IMR-90 (cell line): ENCODE measurements around the gene MMP25. TPM values are rescaled to one million over a fixed set of nuclear protein-coding genes. Genes with fewer than 3 reads are reported as not detected.
"Not testable (repeated sequence)": the region's sequence is repeated elsewhere in the genome, so short reads cannot be mapped to it uniquely, and the experiment has no call there.

ENCODE experiments used
- ATAC-seq: fragments of 200-7000 bp; cut with Tn5 transposase; 2 replicates; pipeline ENCODE4 v1.9.1; 2020; ENCODE audit warnings: low read depth, mild to moderate bottlenecking, moderate library complexity
- BruUV-seq: library from RNA; stranded (reverse); fragments of 400-500 nt; replicated peaks from 2 replicates; lab custom pipeline; 2021; lab: Mats Ljungman, UMichigan
- CTCF ChIA-PET: fragments of 300-600 bp; formaldehyde crosslinking; extraction: SDS; loops from one replicate; lab custom pipeline; 2021; ENCODE audit warnings: antibody characterized with exemption; lab: Yijun Ruan, JAX
- POLR2A ChIA-PET: fragments of 300-600 bp; sonication (Branson Sonifier 250); formaldehyde crosslinking; loops from one replicate; lab custom pipeline; 2022; ENCODE audit warnings: antibody characterized with exemption; ENCODE audit not compliant: unreplicated experiment; lab: Charles Lee
- DNase-seq: peaks from one replicate; pipeline ENCODE4 v3.0.0; 2013
- H2AFZ ChIP-seq: replicated peaks from 2 replicates; pipeline ENCODE3; 2013; ENCODE audit warnings: low read length, mild to moderate bottlenecking; ENCODE audit not compliant: poor library complexity
- H2AK5ac ChIP-seq: 2 replicates; pipeline ENCODE4 v1.6.1; 2013; ENCODE audit warnings: low read depth, low read length, inconsistent platforms
- H2AK9ac ChIP-seq: replicated peaks from 2 replicates; pipeline ENCODE3; 2013; ENCODE audit warnings: mild to moderate bottlenecking, low read depth, low read length, moderate library complexity; ENCODE audit not compliant: poor library complexity
- H2BK120ac ChIP-seq: 2 replicates; pipeline ENCODE4 v1.6.1; 2013; ENCODE audit warnings: low read depth, low read length, inconsistent platforms
- H2BK15ac ChIP-seq: 3 replicates; pipeline ENCODE4 v1.6.1; 2013; ENCODE audit warnings: low read depth, low read length, inconsistent platforms
- H2BK20ac ChIP-seq: 2 replicates; pipeline ENCODE4 v1.6.1; 2013; ENCODE audit warnings: low read depth, mild to moderate bottlenecking, inconsistent platforms, low read length, moderate library complexity
- H2BK5ac ChIP-seq: 2 replicates; pipeline ENCODE4 v1.6.1; 2013; ENCODE audit warnings: mild to moderate bottlenecking, low read depth, low read length, inconsistent platforms; ENCODE audit not compliant: poor library complexity, severe bottlenecking
- H3K14ac ChIP-seq: replicated peaks from 2 replicates; pipeline ENCODE4 v1.6.1; 2013; ENCODE audit warnings: low read depth, low read length, inconsistent platforms
- H3K18ac ChIP-seq: 2 replicates; pipeline ENCODE4 v1.6.1; 2013; ENCODE audit warnings: low read depth, low read length, control low read depth
- H3K23ac ChIP-seq: 2 replicates; pipeline ENCODE4 v1.6.1; 2013; ENCODE audit warnings: low read depth, low read length, inconsistent platforms
- H3K27ac ChIP-seq: 2 replicates; pipeline ENCODE4 v1.5.1; 2013; ENCODE audit warnings: mild to moderate bottlenecking, control low read depth, low read length; ENCODE audit not compliant: insufficient read depth
- H3K27me3 ChIP-seq: 2 replicates; pipeline ENCODE4 v1.6.1; 2013; ENCODE audit warnings: low read length; ENCODE audit not compliant: control insufficient read depth, insufficient read depth
- H3K36me3 ChIP-seq: 2 replicates; pipeline ENCODE4 v1.6.1; 2013; ENCODE audit warnings: low read length, mixed read lengths; ENCODE audit not compliant: control insufficient read depth, insufficient read depth
- H3K4ac ChIP-seq: 2 replicates; pipeline ENCODE4 v1.6.1; 2013; ENCODE audit warnings: low read depth, low read length, inconsistent platforms
- H3K4me1 ChIP-seq: 2 replicates; pipeline ENCODE4 v1.6.1; 2013; ENCODE audit warnings: low read length, mixed read lengths; ENCODE audit not compliant: control insufficient read depth, insufficient read depth
- H3K4me2 ChIP-seq: 2 replicates; pipeline ENCODE4 v1.6.1; 2013; ENCODE audit warnings: low read depth, mild to moderate bottlenecking, control low read depth, low read length, moderate library complexity
- H3K4me3 ChIP-seq: 2 replicates; pipeline ENCODE4 v1.5.1; 2013; ENCODE audit warnings: low read depth, mild to moderate bottlenecking, control low read depth, low read length, moderate library complexity; ENCODE audit not compliant: insufficient read depth
- H3K56ac ChIP-seq: 2 replicates; pipeline ENCODE4 v1.6.1; 2013; ENCODE audit warnings: low read length, inconsistent platforms; ENCODE audit not compliant: insufficient read depth; ENCODE audit errors: extremely low read depth
- H3K79me1 ChIP-seq, 2 experiments: 2 replicates each; pipeline ENCODE4 v1.6.1; 2013; ENCODE audit warnings: low read length in 2 of 2, inconsistent platforms in 1 of 2, low read depth in 1 of 2
- H3K9ac ChIP-seq: 2 replicates; pipeline ENCODE4 v1.6.1; 2013; ENCODE audit warnings: low read depth, low read length, control low read depth
- H3K9me1 ChIP-seq: 2 replicates; pipeline ENCODE4 v1.6.1; 2013; ENCODE audit warnings: low read length, inconsistent platforms; ENCODE audit not compliant: insufficient read depth
- H3K9me3 ChIP-seq: 2 replicates; pipeline ENCODE4 v1.6.1; 2013; ENCODE audit warnings: low read length; ENCODE audit not compliant: control insufficient read depth, insufficient read depth
- H4K20me1 ChIP-seq: 2 replicates; pipeline ENCODE4 v1.6.1; 2013; ENCODE audit warnings: low read length, inconsistent platforms; ENCODE audit not compliant: insufficient read depth
- H4K5ac ChIP-seq: 2 replicates; pipeline ENCODE4 v1.6.1; 2013; ENCODE audit warnings: mild to moderate bottlenecking, low read depth, low read length, control low read depth
- H4K8ac ChIP-seq, 2 experiments: 2 replicates each; pipeline ENCODE4 v1.6.1; 2013; ENCODE audit warnings: low read depth in 2 of 2, low read length in 2 of 2, control low read depth in 1 of 2, inconsistent platforms in 1 of 2
- H4K91ac ChIP-seq: 2 replicates; pipeline ENCODE4 v1.6.1; 2013; ENCODE audit warnings: low read depth, low read length, inconsistent platforms; ENCODE audit not compliant: insufficient read depth
- BHLHE40 ChIP-seq: fragments of 150-350 bp; IDR thresholded peaks from 2 replicates; pipeline ENCODE4 v1.6.1; 2016; ENCODE audit warnings: mild to moderate bottlenecking, low read depth, low read length
- ELK1 ChIP-seq: fragments of 150-350 bp; IDR thresholded peaks from 2 replicates; pipeline ENCODE4 v1.6.1; 2016; ENCODE audit warnings: low read depth, mild to moderate bottlenecking, low read length, moderate library complexity, borderline replicate concordance
- FOS ChIP-seq: fragments of 150-350 bp; IDR thresholded peaks from 2 replicates; pipeline ENCODE4 v1.6.1; 2016; ENCODE audit warnings: low read depth, low read length
- MAZ ChIP-seq: IDR thresholded peaks from 2 replicates; pipeline ENCODE4 v1.6.1; 2012; ENCODE audit warnings: low read depth, mild to moderate bottlenecking, low read length, improper control_type of control experiment, moderate library complexity, borderline replicate concordance
- NFE2L2 ChIP-seq: fragments of 150-350 bp; IDR thresholded peaks from 2 replicates; pipeline ENCODE4 v1.6.1; 2016; ENCODE audit warnings: low read depth, mild to moderate bottlenecking, low read length
- RAD21 ChIP-seq: IDR thresholded peaks from 2 replicates; pipeline ENCODE4 v1.6.1; 2012; ENCODE audit warnings: low read length, improper control_type of control experiment
- SMC3 ChIP-seq: fragments of 150-350 bp; IDR thresholded peaks from 2 replicates; pipeline ENCODE4 v1.6.1; 2016; ENCODE audit warnings: low read depth, mild to moderate bottlenecking, antibody characterized with exemption, low read length, moderate library complexity
- WGBS, 2 experiments: methylation state at CpG; one replicate each; pipeline versions ENCODE4 v1.1.5 to v1.1.7; 2013; ENCODE audit warnings: missing lambda C conversion rate in 2 of 2; ENCODE audit not compliant: insufficient read length in 1 of 2; ENCODE audit errors: extremely low coverage in 2 of 2; 5-methylcytosine and 5-hydroxymethylcytosine counted together
- dilution Hi-C: fragments of 300-500 bp; cut with HindIII; formaldehyde crosslinking; loops from one replicate; pipeline ENCODE4 v1.14.3; 2018; ENCODE audit warnings: low sequenced_read_pairs; ENCODE audit not compliant: unreplicated experiment
- in situ Hi-C: fragments of 300-500 bp; cut with MboI; formaldehyde crosslinking; loops from 3 replicates; pipeline ENCODE4 v1.14.3; 2019; ENCODE audit warnings: low sequenced_read_pairs, inconsistent platforms, mixed read lengths
- intact Hi-C: fragments of 100-400 bp; cut with micrococcal nuclease; formaldehyde crosslinking; loops from 2 replicates; pipeline ENCODE4 v1.10.0; 2022
- polyA plus RNA-seq, 3 experiments: library from polyadenylated mRNA; depleted of rRNA; stranded (reverse); fragments of >200 nt; gene quantifications; 2 replicates each; pipeline ENCODE4 v1.2.3, GENCODE V29; 2012; ENCODE audit warnings: low replicate concordance in 1 of 3
- total RNA-seq: library from RNA; depleted of rRNA; stranded (reverse); fragments of >200 nt; gene quantifications from 2 replicates; pipeline ENCODE4 v1.2.3, GENCODE V29; 2012

MMP25 gene
- total and polyA plus RNA-seq, 2 of the 4 experiments (the other 2 are of a cell fraction), result 0.07 TPM; not detected in 1

GRCh38 chr16:3051494-3051893 lies 5.1 kb downstream of the MMP25 start:
- Histone ChIP-seq H3K18ac (no peak overlapping the region), H3K36me3 (no peaks in the 10 kb centered on the region), H2BK20ac (no peak overlapping the region), H2BK5ac (no peak overlapping the region), H3K4me1 (no peaks in the 10 kb centered on the region; the same call in 1 of the 2 replicates), H3K79me1 (no peaks in the 10 kb centered on the region), H3K9me1 (peaks cover 3% of the 10 kb centered on the region; the same call in 1 of the 2 replicates), H4K91ac (no peak overlapping the region), H4K8ac (no peak overlapping the region), H2BK15ac (no peak overlapping the region), H3K14ac (no peak overlapping the region), H3K27me3 (peaks cover 39% of the 10 kb centered on the region), H3K4ac (no peak overlapping the region), H2AFZ (no peak overlapping the region), H3K4me3 (no peak overlapping the region), H2BK120ac (no peak overlapping the region), H2AK9ac (no peak overlapping the region), H2AK5ac (no peak overlapping the region), H3K4me2 (no peak overlapping the region), H4K20me1 (no peaks in the 10 kb centered on the region), H3K23ac (no peak overlapping the region), H3K56ac (no peak overlapping the region), H3K9me3 (no peaks in the 10 kb centered on the region), H3K9ac (no peak overlapping the region), H4K5ac (no peak overlapping the region), H3K27ac (no peak overlapping the region)
- ATAC-seq, result no peak
- 59% methylated on average over 2 of the region's 9 CpGs; no CpG with 5 or more reads in 1 of the 2 experiments for WGBS, 2 experiments
- intact Hi-C loops (no loop called here), dilution Hi-C loops (no loop called here), in situ Hi-C loops (no loop called here)
- POLR2A ChIA-PET, result no interaction called here
- CTCF ChIA-PET, result no interaction called here
- BruUV-seq, result no TSS peak
- TF ChIP-seq MAZ (no peak), NFE2L2 (no peak), FOS (no peak), BHLHE40 (no peak), SMC3 (no peak), ELK1 (no peak), RAD21 (no peak)
- DNase-seq, result no peak

GRCh38 chr16:3052571-3053329 lies 6.4 kb downstream of the MMP25 start:
- H4K20me1 ChIP-seq, H3K9me1 ChIP-seq, H3K9me3 ChIP-seq, CTCF ChIA-PET, H2BK20ac ChIP-seq, H2AFZ ChIP-seq, H3K14ac ChIP-seq, in situ Hi-C loops, H2BK5ac ChIP-seq, H3K36me3 ChIP-seq, H3K4me1 ChIP-seq, H3K27ac ChIP-seq, H4K5ac ChIP-seq, H3K4me3 ChIP-seq, H4K91ac ChIP-seq, H2AK9ac ChIP-seq, ATAC-seq, H3K23ac ChIP-seq, H2BK15ac ChIP-seq, dilution Hi-C loops, H2AK5ac ChIP-seq, POLR2A ChIA-PET, H3K79me1 ChIP-seq, H4K8ac ChIP-seq, H3K56ac ChIP-seq, H3K9ac ChIP-seq, H3K4ac ChIP-seq, BruUV-seq, DNase-seq, H2BK120ac ChIP-seq, H3K18ac ChIP-seq, intact Hi-C loops, H3K4me2 ChIP-seq: not testable (repeated sequence)
- WGBS, 2 experiments, result no CpG with 5 or more reads among the region's 12 CpGs
- peaks cover 26% of the 10 kb centered on the region for H3K27me3 ChIP-seq
